ENCODE results near the gene OPTC. TPM values are rescaled to one million over a fixed set of nuclear protein-coding genes. Genes with fewer than 3 reads are reported as not detected.

Gene OPTC
- total RNA-seq, 4 donors from 2014 or later, result not detected

- no peak for TF ChIP-seq CTCF (IDR thresholded peaks at IDR 0.05; ENCODE audit: low read depth)
Measured at GRCh38 chr1:203548892-203549291, 54.9 kb downstream of the OPTC start.

GRCh38 chr1:203549309-203549708 is 55.4 kb downstream of the OPTC start:
- TF ChIP-seq CTCF (IDR thresholded peaks at IDR 0.05; ENCODE audit: low read depth), result no peak

GRCh38 chr1:203550846-203551245 is 56.9 kb downstream of the OPTC start:
- no peak for TF ChIP-seq CTCF (IDR thresholded peaks at IDR 0.05; ENCODE audit: low read depth)

- TF ChIP-seq CTCF (IDR thresholded peaks at IDR 0.05; ENCODE audit: low read depth), result no peak
Measured at GRCh38 chr1:203551550-203551949, 57.6 kb downstream of the OPTC start.

- no peak for TF ChIP-seq CTCF (IDR thresholded peaks at IDR 0.05; ENCODE audit: low read depth)
Measured at GRCh38 chr1:203553496-203553895, 59.5 kb downstream of the OPTC start.

GRCh38 chr1:203554071-203554470 is 60.1 kb downstream of the OPTC start:
- no peak for TF ChIP-seq CTCF (IDR thresholded peaks at IDR 0.05; ENCODE audit: low read depth)

GRCh38 chr1:203555076-203555475 is 61.1 kb downstream of the OPTC start:
- no peak for TF ChIP-seq CTCF (IDR thresholded peaks at IDR 0.05; ENCODE audit: low read depth)
